HepG2 (cell line): ENCODE results near the gene SLC16A7.

Experiments used
- CTCF ChIP-seq: sonication (generic); formaldehyde crosslinking; IDR thresholded peaks from 2 replicates; pipeline ENCODE4 v1.5.0; 2020; ENCODE audit warnings: mild to moderate bottlenecking, missing genetic modification reagents, moderate library complexity
- KLF9 ChIP-seq: IDR thresholded peaks from 2 replicates; pipeline ENCODE4 v1.6.1; 2016; ENCODE audit warnings: low read depth
- MNT ChIP-seq: fragments of 450-650 bp; IDR thresholded peaks from 2 replicates; pipeline ENCODE4 v1.6.1; 2016
- MXD3 ChIP-seq: IDR thresholded peaks from 2 replicates; pipeline ENCODE4 v1.6.1; 2016; ENCODE audit warnings: mild to moderate bottlenecking, missing biosample characterization, missing genetic modification reagents
- POLR2A ChIP-seq, 2 experiments: IDR thresholded peaks; 2 replicates each; pipeline ENCODE4 v1.6.1; 2011; ENCODE audit warnings: low read depth in 2 of 2, low read length in 2 of 2, mild to moderate bottlenecking in 1 of 2, moderate library complexity in 1 of 2; ENCODE audit not compliant: insufficient read depth in 1 of 2
- SMARCE1 ChIP-seq: fragments of 450-650 bp; IDR thresholded peaks from 2 replicates; pipeline ENCODE4 v1.6.1; 2017; ENCODE audit warnings: borderline replicate concordance
- TEAD2 ChIP-seq: sonication (generic); formaldehyde crosslinking; IDR thresholded peaks from 2 replicates; pipeline ENCODE4 v1.9.0; 2021; ENCODE audit warnings: missing genetic modification reagents
- ZBTB44 ChIP-seq: sonication (generic); formaldehyde crosslinking; IDR thresholded peaks from 2 replicates; pipeline ENCODE4 v1.4.0; 2020; ENCODE audit warnings: missing genetic modification reagents
- ZNF10 ChIP-seq: sonication (generic); formaldehyde crosslinking; IDR thresholded peaks from 2 replicates; pipeline ENCODE4 v1.4.0; 2020; ENCODE audit warnings: mild to moderate bottlenecking, low read depth, missing genetic modification reagents, borderline replicate concordance
- ZNF550 ChIP-seq: sonication (generic); formaldehyde crosslinking; IDR thresholded peaks from 2 replicates; pipeline ENCODE4 v1.4.0; 2020; ENCODE audit warnings: mild to moderate bottlenecking, missing genetic modification reagents, borderline replicate concordance
- ZNF788 ChIP-seq: sonication (generic); formaldehyde crosslinking; IDR thresholded peaks from 2 replicates; pipeline ENCODE4 v1.5.0; 2020; ENCODE audit warnings: mild to moderate bottlenecking, missing genetic modification reagents, borderline replicate concordance

- TF ChIP-seq ZNF788 (CRISPR knock-in tag) (no peak), ZNF550 (CRISPR knock-in tag) (no peak), TEAD2 (CRISPR knock-in tag) (no peak), MNT (no peak), MXD3 (CRISPR knock-in tag) (no peak), ZBTB44 (no peak), CTCF (CRISPR knock-in tag) (no peak), ZNF10 (CRISPR knock-in tag) (no peak), POLR2A (IDR thresholded peaks at IDR 0.05; ENCODE audit: insufficient read depth in 1 of 2, low read depth in 2 of 2, low read length in 2 of 2) (no peak), KLF9 (CRISPR knock-in tag) (no peak), SMARCE1 (no peak)
Measured at GRCh38 chr12:59619461-59620240, 23.8 kb downstream of the SLC16A7 start.
